CD4-positive, alpha-beta T cell (primary cell): ENCODE results near the gene DCLK1. TPM values are rescaled to one million over a fixed set of nuclear protein-coding genes. Genes with fewer than 3 reads are reported as not detected.
"Not testable (repeated sequence)": the region's sequence is repeated elsewhere in the genome, so short reads cannot be mapped to it uniquely, and the experiment has no call there.

Experiments used
- ATAC-seq: fragments of 200-7000 bp; cut with Tn5 transposase; one replicate; pipeline ENCODE4 v1.10.0; 2022; ENCODE audit warnings: mild to moderate bottlenecking; ENCODE audit not compliant: poor library complexity
- CTCF ChIA-PET: fragments of 350-600 bp; sonication (Branson Sonifier 250); formaldehyde crosslinking; loops from one replicate; lab custom pipeline; 2021; ENCODE audit warnings: antibody characterized with exemption, inconsistent platforms; lab: Charles Lee
- POLR2A ChIA-PET: fragments of 350-600 bp; sonication (Branson Sonifier 250); formaldehyde crosslinking; loops from one replicate; lab custom pipeline; 2021; ENCODE audit warnings: antibody characterized with exemption, inconsistent platforms; lab: Charles Lee
- DNase-seq, 14 experiments: peaks; one replicate each; pipeline ENCODE4 v3.0.0-alpha.2; 2013 to 2020; ENCODE audit warnings: mixed read lengths in 2 of 14
- H3K27ac ChIP-seq, 2 donors: one replicate each; pipeline versions ENCODE4 v1.5.1 to v1.7.0; 2013; ENCODE audit warnings: low read length in 2 of 2, low read depth in 1 of 2, mild to moderate bottlenecking in 1 of 2
- H3K27me3 ChIP-seq, 2 experiments: 1 replicate in 1 of 2; 2 replicates in 1 of 2; pipeline versions ENCODE4 v1.6.1 to v1.7.0; 2013; ENCODE audit warnings: low read length in 2 of 2, control low read depth in 1 of 2, mild to moderate bottlenecking in 1 of 2, moderate library complexity in 1 of 2; ENCODE audit not compliant: insufficient read depth in 2 of 2, control insufficient read depth in 1 of 2
- H3K36me3 ChIP-seq: one replicate; pipeline ENCODE4 v1.6.1; 2013; ENCODE audit warnings: low read length, control low read depth; ENCODE audit not compliant: insufficient read depth
- H3K4me1 ChIP-seq: one replicate; pipeline ENCODE4 v1.6.1; 2013; ENCODE audit warnings: low read length, control low read depth; ENCODE audit not compliant: insufficient read depth
- H3K4me3 ChIP-seq: one replicate; pipeline ENCODE4 v1.5.1; 2013; ENCODE audit warnings: mild to moderate bottlenecking, low read length, moderate library complexity
- H3K9me3 ChIP-seq, 2 experiments: 1 replicate in 1 of 2; 2 replicates in 1 of 2; pipeline versions ENCODE4 v1.6.1 to v1.7.0; 2013; ENCODE audit warnings: low read length in 2 of 2, mild to moderate bottlenecking in 2 of 2, control low read depth in 1 of 2, moderate library complexity in 1 of 2; ENCODE audit not compliant: control insufficient read depth in 1 of 2, insufficient read depth in 1 of 2
- H3K27ac Mint-ChIP-seq: one replicate; pipeline ENCODE4 v1.8.0; 2020; ENCODE audit warnings: mixed read lengths
- H3K27me3 Mint-ChIP-seq: one replicate; pipeline ENCODE4 v1.8.0; 2021; ENCODE audit warnings: mixed read lengths
- H3K36me3 Mint-ChIP-seq: one replicate; pipeline ENCODE4 v1.8.0; 2021; ENCODE audit warnings: low read depth, mixed read lengths
- H3K4me1 Mint-ChIP-seq: one replicate; pipeline ENCODE4 v1.8.0; 2021; ENCODE audit warnings: low read depth, mixed read lengths
- H3K4me3 Mint-ChIP-seq: one replicate; pipeline ENCODE4 v1.8.0; 2020; ENCODE audit warnings: mild to moderate bottlenecking, mixed read lengths
- H3K9me3 Mint-ChIP-seq: one replicate; pipeline ENCODE4 v1.8.0; 2020; ENCODE audit warnings: mixed read lengths
- CTCF ChIP-seq: fragments of 200-600 bp; IDR thresholded peaks from one replicate; pipeline ENCODE4 v1.8.0; 2022; ENCODE audit warnings: antibody characterized with exemption, mild to moderate bottlenecking
- intact Hi-C, 2 experiments: fragments of 100-400 bp; cut with DNase I in 1 of 2; cut with micrococcal nuclease in 1 of 2; formaldehyde crosslinking; loops; one replicate each; pipeline versions ENCODE4 v1.15.1 to v1.9.0; 2023 to 2025; cut with DNase I, micrococcal nuclease
- total RNA-seq, 174 experiments: library from RNA in 2 of 174; stranded (reverse) in 2 of 174; gene quantifications; one replicate each; pipeline ENCODE4 v1.2.3 and lab custom pipeline; 2021 to 2026

DCLK1 gene
- total RNA-seq, 2 experiments from 2014 or later = not detected

DNA sequence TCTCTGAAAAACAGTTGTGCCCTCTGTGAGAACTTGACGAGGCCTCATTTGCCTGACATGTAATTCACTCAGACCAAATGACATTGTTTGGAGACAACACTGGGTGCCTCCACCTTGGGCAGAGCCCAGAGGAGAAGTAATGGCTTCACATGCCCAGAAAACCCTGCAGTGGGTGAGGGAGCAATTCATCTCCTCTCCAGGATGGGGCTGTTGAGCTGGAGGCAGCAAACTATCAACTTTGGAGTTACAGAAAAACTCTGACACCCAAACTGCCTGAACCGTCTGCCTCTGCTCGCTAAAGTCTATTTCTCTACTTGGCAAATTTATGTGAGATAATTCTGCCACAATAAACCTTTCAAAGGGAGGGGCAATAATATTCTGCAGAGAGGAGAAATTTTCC is 146.9 kb downstream of the DCLK1 start:
- H3K36me3 ChIP-seq = no peaks in the 10 kb centered on the region
- H3K4me3 ChIP-seq = no peak overlapping the region
- no peaks in the 10 kb centered on the region for H3K27me3 ChIP-seq
- no peak for ATAC-seq
- intact Hi-C loops = no loop called here
- DNase-seq = no peak
- Mint-ChIP-seq H3K4me3 (no peak overlapping the region), H3K27me3 (no peaks in the 10 kb centered on the region), H3K27ac (no peak overlapping the region), H3K36me3 (no peaks in the 10 kb centered on the region), H3K9me3 (peaks cover 2% of the 10 kb centered on the region), H3K4me1 (no peaks in the 10 kb centered on the region)
- H3K9me3 ChIP-seq = peaks cover 0 to 5% of the 10 kb centered on the region in 2 experiments
- TF ChIP-seq CTCF = no peak
- no peaks in the 10 kb centered on the region for H3K4me1 ChIP-seq
- ChIA-PET CTCF (no interaction called here), POLR2A (no interaction called here)
- no peak overlapping the region for H3K27ac ChIP-seq

DNA sequence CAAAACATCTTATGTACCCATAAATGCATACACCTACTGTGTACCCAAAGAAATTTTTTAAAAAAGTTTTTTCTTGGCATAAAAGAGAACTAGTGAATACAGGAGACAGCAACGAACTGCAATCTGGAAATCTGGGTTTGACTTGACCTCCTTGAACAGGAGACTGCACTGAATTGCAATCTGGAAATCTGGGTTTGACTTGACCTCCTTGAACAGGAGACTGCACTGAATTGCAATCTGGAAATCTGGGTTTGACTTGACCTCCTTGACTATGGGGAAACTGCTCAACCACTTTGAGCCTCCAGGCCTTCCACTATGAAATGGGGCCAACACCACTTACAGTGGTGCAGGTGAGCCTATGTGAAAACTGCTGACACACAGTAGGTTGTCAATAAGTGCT is 147.5 kb downstream of the DCLK1 start:
- H3K27me3 Mint-ChIP-seq, H3K4me1 ChIP-seq, H3K9me3 Mint-ChIP-seq, intact Hi-C loops, H3K27ac Mint-ChIP-seq, H3K4me3 ChIP-seq, H3K4me1 Mint-ChIP-seq, H3K36me3 Mint-ChIP-seq, H3K27ac ChIP-seq, H3K9me3 ChIP-seq, H3K4me3 Mint-ChIP-seq, POLR2A ChIA-PET, H3K27me3 ChIP-seq, CTCF ChIA-PET, ATAC-seq, DNase-seq, H3K36me3 ChIP-seq: not testable (repeated sequence)

- H3K4me3 ChIP-seq = no peak overlapping the region
- H3K4me1 ChIP-seq = no peaks in the 10 kb centered on the region
- ATAC-seq = no peak
- no peaks in the 10 kb centered on the region for H3K36me3 ChIP-seq
- no peaks in the 10 kb centered on the region for H3K9me3 Mint-ChIP-seq
- H3K27ac Mint-ChIP-seq = no peak overlapping the region
- intact Hi-C loops = no loop called here
- H3K4me1 Mint-ChIP-seq = no peaks in the 10 kb centered on the region
- no peaks in the 10 kb centered on the region for H3K27me3 ChIP-seq
- no peak for TF ChIP-seq CTCF
- POLR2A ChIA-PET = no interaction called here
- no peaks in the 10 kb centered on the region for H3K36me3 Mint-ChIP-seq
- no peak overlapping the region for H3K27ac ChIP-seq
- H3K27me3 Mint-ChIP-seq = no peaks in the 10 kb centered on the region
- H3K4me3 Mint-ChIP-seq = no peak overlapping the region
- CTCF ChIA-PET = no interaction called here
- peaks cover 0 to 5% of the 10 kb centered on the region in 2 experiments for H3K9me3 ChIP-seq
- DNase-seq = no peak
Observed at GRCh38 chr13:35983206-35983605, 148.0 kb downstream of the DCLK1 start.

GRCh38 chr13:35979361-35979951 is 151.7 kb downstream of the DCLK1 start:
- Mint-ChIP-seq H3K36me3 (no peaks in the 10 kb centered on the region), H3K9me3 (peaks cover 1% of the 10 kb centered on the region), H3K4me1 (no peaks in the 10 kb centered on the region), H3K4me3 (no peak overlapping the region), H3K27ac (no peak overlapping the region), H3K27me3 (no peaks in the 10 kb centered on the region)
- Histone ChIP-seq H3K27me3 (no peaks in the 10 kb centered on the region), H3K36me3 (no peaks in the 10 kb centered on the region), H3K27ac (no peak overlapping the region), H3K4me3 (no peak overlapping the region), H3K9me3 (peaks cover 0 to 10% of the 10 kb centered on the region in 2 experiments), H3K4me1 (no peaks in the 10 kb centered on the region)
- no peak for ATAC-seq
- ChIA-PET CTCF (no interaction called here), POLR2A (no interaction called here)
- no peak for TF ChIP-seq CTCF
- DNase-seq = no peak
- intact Hi-C loops = no loop called here
